OCI-LY3 (cell line): Measurements from ENCODE around the gene MAFB.

Experiments used
- H2AFZ ChIP-seq: fragments of 200-600, 300-600 bp; shearing (Covaris generic); 2 replicates; pipeline ENCODE4 v1.6.0; 2014; ENCODE audit warnings: antibody characterized with exemption, low read depth, low read length
- H3K27ac ChIP-seq: fragments of 200-600, 300-600 bp; sonication (generic); 2 replicates; pipeline ENCODE4 v1.5.1; 2014; ENCODE audit warnings: mild to moderate bottlenecking, low read length, moderate library complexity, mixed read lengths
- H3K27me3 ChIP-seq: fragments of 200-600, 300-600 bp; sonication (generic); 2 replicates; pipeline ENCODE4 v1.6.1; 2014; ENCODE audit warnings: low read depth, low read length, mixed read lengths
- H3K36me3 ChIP-seq: fragments of 200-600, 300-600 bp; sonication (generic); replicated peaks from 2 replicates; pipeline ENCODE3; 2014; ENCODE audit warnings: low read depth, low read length, mixed read lengths
- H3K4me1 ChIP-seq: fragments of 300-600, 200-600 bp; sonication (generic); 2 replicates; pipeline ENCODE4 v1.6.1; 2014; ENCODE audit warnings: low read length, mixed read lengths
- H3K4me2 ChIP-seq: fragments of 200-600, 300-600 bp; sonication (generic); 2 replicates; pipeline ENCODE4 v1.6.1; 2014; ENCODE audit warnings: low read length, mixed read lengths
- H3K4me3 ChIP-seq: fragments of 300-600, 200-600 bp; sonication (generic); 2 replicates; pipeline ENCODE4 v1.5.1; 2014; ENCODE audit warnings: antibody characterized with exemption, mild to moderate bottlenecking, low read length, moderate library complexity
- H3K79me2 ChIP-seq: fragments of 300-600, 200-600 bp; shearing (Covaris generic); 2 replicates; pipeline ENCODE4 v1.6.1; 2014; ENCODE audit warnings: mild to moderate bottlenecking, low read length, mixed read lengths
- H3K9ac ChIP-seq: fragments of 300-600, 200-600 bp; shearing (Covaris generic); 2 replicates; pipeline ENCODE4 v1.6.0; 2014; ENCODE audit warnings: mild to moderate bottlenecking, low read length, moderate library complexity
- H3K9me3 ChIP-seq: fragments of 200-600, 300-600 bp; shearing (Covaris generic); 2 replicates; pipeline ENCODE4 v1.6.1; 2014; ENCODE audit warnings: low read length, mixed read lengths; ENCODE audit not compliant: insufficient read depth
- H4K20me1 ChIP-seq: fragments of 200-600, 300-600 bp; sonication (generic); 2 replicates; pipeline ENCODE4 v1.6.1; 2016; ENCODE audit warnings: low read length, mixed read lengths; ENCODE audit not compliant: insufficient read depth
- EZH2phosphoT487 ChIP-seq: fragments of 200-600 bp; shearing (Covaris generic); IDR thresholded peaks from 2 replicates; pipeline ENCODE4 v1.6.1; 2018; ENCODE audit warnings: antibody characterized with exemption, mixed run types, low read depth
- TF ChIP-seq, protein P1 (sequence below): fragments of 200-600, 300-600 bp; sonication (generic); IDR thresholded peaks from 2 replicates; pipeline ENCODE4 v1.5.1; 2014; ENCODE audit warnings: antibody characterized with exemption, low read length, low read depth

The MAFB gene

DNA sequence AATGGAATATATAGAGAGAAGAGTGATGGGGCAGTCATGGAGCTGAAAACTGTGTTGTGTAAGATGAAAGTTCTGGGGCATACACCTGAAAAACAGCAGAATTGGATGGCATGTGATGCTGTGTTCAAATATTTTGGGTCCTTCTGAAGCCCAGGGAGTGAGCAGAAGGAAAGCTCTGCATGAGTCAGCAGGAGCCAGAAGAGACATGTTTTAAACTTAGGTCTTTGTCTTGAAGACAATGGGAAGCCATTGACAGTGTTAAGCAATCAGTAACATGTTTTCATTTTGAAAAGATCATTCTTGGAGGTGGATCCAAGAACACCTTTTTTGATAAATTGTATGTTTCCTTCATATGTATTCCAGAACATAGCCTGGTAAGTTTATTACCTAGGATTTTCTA is 38.9 kb upstream of the MAFB start:
- H2AFZ ChIP-seq = no peak overlapping the region
- H3K36me3 ChIP-seq = no peaks in the 10 kb centered on the region
- no peak overlapping the region for H3K27ac ChIP-seq
- peaks cover 5% of the 10 kb centered on the region; the same call in 1 of the 2 replicates for H3K4me1 ChIP-seq
- no peaks in the 10 kb centered on the region for H3K9me3 ChIP-seq
- no peak overlapping the region for H3K4me2 ChIP-seq
- no peaks in the 10 kb centered on the region for H4K20me1 ChIP-seq
- H3K9ac ChIP-seq = no peak overlapping the region
- TF ChIP-seq EZH2phosphoT487 = no peak
- TF ChIP-seq, protein P1, sequence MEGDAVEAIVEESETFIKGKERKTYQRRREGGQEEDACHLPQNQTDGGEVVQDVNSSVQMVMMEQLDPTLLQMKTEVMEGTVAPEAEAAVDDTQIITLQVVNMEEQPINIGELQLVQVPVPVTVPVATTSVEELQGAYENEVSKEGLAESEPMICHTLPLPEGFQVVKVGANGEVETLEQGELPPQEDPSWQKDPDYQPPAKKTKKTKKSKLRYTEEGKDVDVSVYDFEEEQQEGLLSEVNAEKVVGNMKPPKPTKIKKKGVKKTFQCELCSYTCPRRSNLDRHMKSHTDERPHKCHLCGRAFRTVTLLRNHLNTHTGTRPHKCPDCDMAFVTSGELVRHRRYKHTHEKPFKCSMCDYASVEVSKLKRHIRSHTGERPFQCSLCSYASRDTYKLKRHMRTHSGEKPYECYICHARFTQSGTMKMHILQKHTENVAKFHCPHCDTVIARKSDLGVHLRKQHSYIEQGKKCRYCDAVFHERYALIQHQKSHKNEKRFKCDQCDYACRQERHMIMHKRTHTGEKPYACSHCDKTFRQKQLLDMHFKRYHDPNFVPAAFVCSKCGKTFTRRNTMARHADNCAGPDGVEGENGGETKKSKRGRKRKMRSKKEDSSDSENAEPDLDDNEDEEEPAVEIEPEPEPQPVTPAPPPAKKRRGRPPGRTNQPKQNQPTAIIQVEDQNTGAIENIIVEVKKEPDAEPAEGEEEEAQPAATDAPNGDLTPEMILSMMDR = no peak
- no peaks in the 10 kb centered on the region for H3K27me3 ChIP-seq
- no peak overlapping the region for H3K4me3 ChIP-seq
- no peaks in the 10 kb centered on the region for H3K79me2 ChIP-seq

DNA sequence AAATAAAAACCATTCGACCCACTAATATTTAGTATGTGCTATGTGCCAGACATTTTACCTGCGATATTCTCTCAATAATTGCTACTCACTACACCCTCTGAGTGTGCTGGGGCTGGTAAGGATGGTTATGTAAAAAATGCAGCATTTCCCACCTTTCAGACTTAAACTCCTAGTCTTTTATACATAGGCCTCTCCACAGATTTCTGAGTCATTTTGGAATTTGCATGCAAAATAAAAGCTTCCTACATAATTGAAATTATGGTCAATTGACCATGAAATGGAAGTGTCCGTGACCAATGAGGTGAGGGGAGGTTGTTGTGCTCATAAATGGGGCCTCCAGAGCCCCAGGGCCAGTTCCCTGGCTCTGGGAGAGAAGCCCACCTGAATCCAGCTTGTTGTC is 37.7 kb upstream of the MAFB start:
- Histone ChIP-seq H3K36me3 (no peaks in the 10 kb centered on the region), H3K4me2 (no peak overlapping the region), H3K4me3 (no peak overlapping the region), H3K9ac (no peak overlapping the region), H4K20me1 (no peaks in the 10 kb centered on the region), H3K79me2 (no peaks in the 10 kb centered on the region), H3K27me3 (no peaks in the 10 kb centered on the region), H3K9me3 (no peaks in the 10 kb centered on the region), H3K27ac (no peak overlapping the region), H3K4me1 (peaks cover 5% of the 10 kb centered on the region; the same call in 1 of the 2 replicates), H2AFZ (no peak overlapping the region)
- TF ChIP-seq EZH2phosphoT487 = no peak
- TF ChIP-seq, protein P1 = no peak

DNA sequence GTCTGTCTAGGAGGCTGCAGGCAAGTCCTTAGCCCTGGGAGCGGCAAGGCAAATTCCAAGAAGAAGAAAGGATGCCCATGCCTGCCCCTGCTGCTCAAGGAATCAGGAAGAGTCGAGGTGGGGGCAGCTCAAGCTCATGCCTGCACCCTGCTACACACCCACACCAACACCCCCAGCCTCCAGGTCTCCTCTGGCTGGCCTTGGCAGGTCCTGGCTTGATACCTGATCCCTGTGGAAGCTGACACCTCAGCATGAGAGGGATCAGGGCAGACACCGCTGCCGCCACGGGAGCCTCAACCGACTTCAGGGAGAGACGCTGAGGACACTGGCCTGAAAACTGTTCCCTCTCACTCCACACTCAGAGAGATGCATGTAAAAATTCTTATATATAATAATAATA is 35.5 kb upstream of the MAFB start:
- Histone ChIP-seq H3K79me2 (no peaks in the 10 kb centered on the region), H3K9ac (no peak overlapping the region), H3K4me3 (no peak overlapping the region), H3K36me3 (no peaks in the 10 kb centered on the region), H3K27ac (no peak overlapping the region), H3K27me3 (no peaks in the 10 kb centered on the region), H3K4me1 (peaks cover 26% of the 10 kb centered on the region), H3K4me2 (no peak overlapping the region), H3K9me3 (no peaks in the 10 kb centered on the region), H4K20me1 (no peaks in the 10 kb centered on the region), H2AFZ (no peak overlapping the region)
- no peak for TF ChIP-seq EZH2phosphoT487
- TF ChIP-seq, protein P1 = no peak

DNA sequence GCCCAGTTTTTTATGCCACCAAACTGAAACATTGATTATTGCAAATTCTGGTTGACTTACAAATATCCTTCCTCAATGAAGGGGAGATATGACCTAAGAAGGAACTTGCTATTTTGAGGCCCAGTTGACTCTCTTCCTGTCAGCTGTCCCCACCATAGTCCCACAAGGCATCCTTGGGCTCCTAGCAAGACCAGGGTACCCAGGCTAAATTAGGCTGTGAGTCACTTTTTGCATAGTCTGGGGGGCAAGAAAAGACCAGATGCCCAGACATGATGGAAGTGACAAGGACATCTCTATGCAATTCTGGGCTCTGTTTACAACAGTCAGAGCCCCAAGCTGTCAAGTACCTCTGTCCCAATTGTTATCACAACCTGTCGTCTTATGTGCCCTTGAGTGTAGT is 31.8 kb upstream of the MAFB start:
- Histone ChIP-seq H3K4me2 (peak overlapping the region; percentile 55), H3K79me2 (no peaks in the 10 kb centered on the region), H3K4me1 (peaks cover 48% of the 10 kb centered on the region), H4K20me1 (no peaks in the 10 kb centered on the region), H3K27me3 (no peaks in the 10 kb centered on the region), H3K27ac (peak overlapping the region; percentile 74), H3K36me3 (no peaks in the 10 kb centered on the region), H3K9ac (peak overlapping the region; percentile 1; the same call in 1 of the 2 replicates), H3K9me3 (no peaks in the 10 kb centered on the region), H2AFZ (peak overlapping the region; percentile 23), H3K4me3 (0 out of 2 replicates have a peak overlapping the region, but pooled peaks have one; percentile 0)
- no peak for TF ChIP-seq EZH2phosphoT487
- TF ChIP-seq, protein P1 = no peak
